Tongue (tissue), 2 donors: ENCODE results near the gene TMEM44. TPM values are rescaled to one million over a fixed set of nuclear protein-coding genes. Genes with fewer than 3 reads are reported as not detected.

ENCODE experiments used
- DNase-seq: peaks from one replicate; pipeline ENCODE4 v3.0.0-alpha.2; 2015
- total RNA-seq: library from RNA; depleted of rRNA; stranded (reverse); fragments of >200 nt; gene quantifications from one replicate; pipeline ENCODE4 v1.2.3, GENCODE V29; 2014

Gene TMEM44
- total RNA-seq, 1 donor from 2014 or later = 19.4 TPM

DNA sequence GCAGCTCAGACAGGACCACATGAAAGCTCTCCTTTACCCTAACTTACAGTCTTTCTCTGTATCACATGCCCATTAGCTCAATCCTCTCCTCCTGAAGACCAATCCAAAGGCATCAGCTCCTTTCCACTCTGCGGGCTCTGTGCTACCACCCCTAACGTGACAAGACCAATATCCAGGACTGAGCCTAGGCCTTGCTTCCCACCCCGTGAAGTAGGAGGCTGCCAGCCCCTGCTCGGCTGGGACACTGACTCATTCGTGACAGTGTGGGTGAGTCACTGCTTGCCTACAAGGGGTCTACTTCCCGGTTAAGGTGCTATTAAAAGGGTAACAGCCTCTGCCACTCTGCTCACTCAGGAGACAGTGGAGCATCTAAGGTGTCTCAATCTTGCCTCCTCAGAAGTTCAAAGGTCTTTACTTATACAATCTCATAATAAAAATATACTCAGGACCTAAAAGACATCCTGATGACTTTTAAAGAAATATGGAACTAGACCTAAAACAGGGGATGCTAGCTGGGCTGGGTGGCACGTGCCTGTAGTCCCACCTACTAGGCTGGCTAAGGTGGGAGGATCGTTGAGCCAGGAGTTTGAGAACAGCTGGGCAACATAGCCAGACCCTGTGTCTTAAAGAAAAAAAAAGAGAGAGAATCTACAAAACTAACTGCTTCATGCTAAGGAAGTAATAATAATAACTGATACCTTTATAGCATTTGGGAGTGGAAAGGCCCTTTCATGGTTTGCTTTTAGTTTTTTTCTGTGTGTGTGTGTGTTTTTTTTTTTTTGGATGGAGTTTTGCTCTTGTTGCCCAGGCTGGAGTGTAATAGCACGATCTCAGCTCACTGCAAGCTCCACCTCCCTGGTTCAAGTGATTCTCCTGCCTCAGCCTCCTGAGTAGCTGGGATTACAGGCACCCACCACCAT is 55.0 kb downstream of the TMEM44 start:
- DNase-seq = no peak

DNA sequence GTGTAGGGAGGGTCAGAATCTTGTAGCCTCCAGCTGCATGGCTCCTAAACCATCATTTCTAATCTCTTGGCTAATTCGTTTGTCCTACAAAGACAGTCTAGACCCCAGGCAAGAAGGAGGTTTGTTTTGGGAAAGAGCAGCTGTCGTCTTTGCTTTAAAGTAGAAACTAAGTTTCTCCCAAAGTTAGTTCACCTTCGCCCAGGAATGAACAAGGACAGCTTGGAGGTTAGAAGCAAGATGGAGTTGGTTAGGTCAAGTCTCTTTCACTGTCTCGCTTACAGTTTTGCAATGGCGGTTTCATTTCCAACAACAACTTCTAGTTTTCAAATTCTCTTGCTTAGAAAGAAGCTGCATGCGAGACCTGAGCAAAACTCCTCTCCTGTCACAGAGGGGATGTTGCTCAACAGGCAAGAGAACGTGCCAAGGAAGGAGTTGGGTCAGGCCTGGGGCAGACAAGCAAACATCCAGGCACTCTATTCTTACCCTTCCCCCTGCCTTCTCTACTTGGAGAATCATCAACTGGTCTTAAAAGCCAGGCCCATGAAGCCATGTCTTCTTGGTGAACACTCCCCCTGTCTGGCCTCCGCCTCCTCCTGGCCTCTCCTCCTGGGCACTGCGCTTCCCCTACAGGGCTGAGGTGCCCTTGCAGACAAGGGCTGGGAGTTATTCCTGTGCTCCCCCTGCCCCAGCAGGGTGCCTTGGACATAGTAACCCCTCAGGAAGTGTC is 57.6 kb downstream of the TMEM44 start:
- no peak for DNase-seq

DNA sequence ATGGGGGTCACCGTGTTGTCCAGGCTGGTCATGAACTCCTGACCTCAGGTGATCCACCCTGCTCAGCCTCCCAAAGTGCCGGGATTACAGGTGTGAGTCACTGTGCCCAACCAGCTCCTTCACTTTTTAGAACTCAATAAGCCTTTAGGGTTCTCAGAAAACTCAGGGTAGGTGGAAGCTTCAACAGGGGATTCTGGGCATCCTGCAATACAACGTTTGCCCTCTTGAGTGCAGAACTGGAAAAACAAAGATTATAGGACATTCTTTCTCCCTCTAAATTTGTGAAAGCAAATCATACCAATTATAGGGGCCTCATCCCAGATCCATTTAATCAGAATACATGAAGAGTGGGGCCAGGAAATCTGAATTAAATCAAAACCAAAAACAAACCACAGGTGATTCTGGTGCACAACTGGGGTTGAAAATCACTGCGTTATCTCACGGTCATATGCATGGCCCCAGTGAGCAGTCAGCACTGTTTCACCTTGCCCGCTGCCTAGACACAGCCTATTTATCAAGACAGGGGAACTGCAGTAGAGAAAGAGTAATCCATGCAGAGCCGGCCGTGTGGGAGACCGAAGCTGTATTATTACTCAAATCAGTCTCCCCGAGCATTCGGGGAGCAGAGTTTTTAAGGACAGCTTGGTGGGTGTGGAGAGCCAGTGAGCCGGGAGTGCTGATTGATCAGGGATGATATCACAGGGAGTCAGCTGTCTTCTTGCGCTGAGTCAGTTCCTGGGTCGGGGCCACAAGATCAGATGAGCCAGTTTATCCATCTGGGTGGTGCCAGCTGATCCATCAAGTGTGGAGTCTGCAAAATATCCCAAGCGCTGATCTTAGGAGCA is 58.4 kb downstream of the TMEM44 start:
- no peak for DNase-seq

DNA sequence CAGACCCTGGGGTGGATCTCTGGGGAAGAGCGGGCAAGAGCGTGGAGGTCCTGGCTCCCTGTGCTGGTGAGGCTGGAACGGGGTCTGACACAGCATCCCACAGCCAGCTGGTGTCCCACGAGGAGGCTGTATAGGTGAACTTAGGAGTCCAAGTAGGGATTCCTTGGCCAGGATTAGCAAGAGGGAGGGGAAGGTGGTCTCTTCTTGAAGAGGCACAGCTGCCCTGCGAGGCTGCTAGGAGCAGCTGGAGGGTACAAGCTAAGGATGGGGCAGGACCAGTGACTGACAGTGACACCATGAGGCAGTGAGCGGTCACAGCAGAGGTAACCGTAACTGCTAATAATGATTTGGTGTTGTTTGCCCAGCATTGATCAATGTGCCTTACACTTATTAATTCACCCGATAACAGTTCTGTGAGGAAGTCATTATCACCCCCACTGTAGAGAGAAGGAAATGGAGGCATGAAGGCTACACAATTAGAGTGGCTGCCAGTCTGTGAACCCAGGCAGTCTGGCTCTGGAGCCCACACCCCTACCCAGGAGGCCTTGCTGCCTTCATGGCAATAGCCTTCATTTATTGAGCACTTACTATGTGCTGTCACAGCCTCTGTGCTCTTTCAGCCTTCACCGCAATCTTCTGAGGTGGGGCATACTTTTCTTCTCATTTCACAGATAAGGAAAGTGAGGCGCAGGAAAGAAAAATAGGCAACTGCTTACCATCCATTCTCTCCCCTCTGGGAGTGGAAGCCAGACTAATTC is 59.4 kb downstream of the TMEM44 start:
- peak; percentile 71 for DNase-seq

DNA sequence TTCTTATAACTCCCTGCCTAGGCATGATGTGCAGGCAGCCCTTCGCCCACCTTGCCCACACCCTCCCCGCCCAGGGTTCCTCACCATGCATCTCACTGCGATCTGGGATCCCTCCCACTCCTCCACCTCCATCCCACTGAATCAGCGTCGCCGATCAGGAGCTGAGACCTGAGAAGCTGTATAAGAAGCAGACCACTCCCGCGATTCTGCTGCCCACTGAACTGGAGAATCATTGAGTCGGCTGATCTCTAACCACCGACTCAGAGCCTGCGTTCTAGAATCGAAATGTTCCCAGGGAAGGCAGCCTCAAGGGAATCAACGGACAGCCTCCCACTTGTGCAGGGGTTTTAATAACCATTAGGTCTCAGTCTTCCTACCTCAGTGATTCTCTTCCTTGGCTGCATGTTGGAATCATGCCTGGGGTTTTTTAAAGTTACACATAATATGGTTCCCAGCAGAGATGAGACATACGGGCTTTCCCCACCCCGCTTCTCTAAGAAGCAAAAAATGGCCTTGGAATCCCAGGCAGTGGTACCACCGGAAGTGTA is 60.2 kb downstream of the TMEM44 start:
- DNase-seq = no peak

DNA sequence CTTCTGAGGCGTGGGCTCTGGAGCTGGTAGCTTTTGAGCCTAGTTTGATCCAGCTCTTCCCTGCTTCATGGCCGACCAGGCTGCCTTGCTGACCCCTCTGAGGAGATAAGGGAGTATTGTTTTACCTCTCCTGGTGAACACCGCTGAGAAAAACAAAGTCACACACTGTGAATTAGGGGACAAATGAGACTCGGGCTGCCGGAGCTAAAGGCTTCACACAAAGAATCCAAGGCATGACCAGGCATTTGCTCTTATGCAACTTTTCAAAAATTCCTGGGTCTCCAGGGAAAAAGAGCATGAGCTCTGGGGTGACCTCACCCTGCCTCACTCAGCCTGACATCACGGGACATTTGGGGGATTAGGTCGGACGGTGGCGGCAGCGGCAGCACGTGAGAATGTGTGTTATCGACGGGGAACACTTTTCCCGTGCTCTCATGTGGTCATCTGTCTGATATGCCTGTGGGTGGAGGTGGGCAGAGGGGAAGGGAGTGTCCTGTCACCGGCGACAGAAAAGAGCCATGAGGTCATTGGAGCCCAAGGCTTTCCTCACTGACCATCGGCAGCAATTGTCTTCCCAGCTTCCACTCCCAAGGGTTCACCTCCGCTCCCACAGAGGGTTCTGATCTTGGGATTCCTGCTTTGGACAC is 61.0 kb downstream of the TMEM44 start:
- no peak for DNase-seq

DNA sequence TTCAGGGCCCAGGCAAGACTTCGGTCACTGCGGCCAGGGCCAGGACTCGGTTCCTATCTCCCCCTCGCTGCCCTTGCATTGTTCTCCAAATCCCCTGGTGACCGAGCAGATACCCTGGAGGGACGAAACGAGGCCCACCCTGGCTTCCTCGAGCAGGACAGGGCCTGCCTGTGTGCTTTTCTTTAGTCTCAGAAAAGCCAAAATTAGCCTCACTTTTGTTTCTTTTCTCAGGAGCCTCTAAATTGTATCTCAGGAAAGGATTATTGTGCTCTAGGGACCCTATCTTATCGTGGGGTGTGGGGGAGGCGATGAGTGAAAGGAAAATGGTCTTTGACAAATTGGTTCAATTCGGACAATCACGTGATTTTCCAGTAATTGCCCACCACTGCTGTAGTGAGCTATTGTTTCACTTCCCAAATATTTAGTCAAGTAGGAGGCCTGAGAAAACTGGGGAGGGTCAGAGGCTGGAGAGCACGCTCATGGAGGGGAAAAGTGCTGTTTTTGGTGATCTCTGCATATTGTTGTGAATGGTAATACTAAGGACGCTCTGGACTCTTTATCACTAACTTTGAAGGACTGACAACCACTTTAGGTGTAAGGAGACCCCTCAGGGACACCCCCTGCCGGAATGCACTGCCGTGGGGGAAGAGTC is 61.6 kb downstream of the TMEM44 start:
- DNase-seq = no peak

DNA sequence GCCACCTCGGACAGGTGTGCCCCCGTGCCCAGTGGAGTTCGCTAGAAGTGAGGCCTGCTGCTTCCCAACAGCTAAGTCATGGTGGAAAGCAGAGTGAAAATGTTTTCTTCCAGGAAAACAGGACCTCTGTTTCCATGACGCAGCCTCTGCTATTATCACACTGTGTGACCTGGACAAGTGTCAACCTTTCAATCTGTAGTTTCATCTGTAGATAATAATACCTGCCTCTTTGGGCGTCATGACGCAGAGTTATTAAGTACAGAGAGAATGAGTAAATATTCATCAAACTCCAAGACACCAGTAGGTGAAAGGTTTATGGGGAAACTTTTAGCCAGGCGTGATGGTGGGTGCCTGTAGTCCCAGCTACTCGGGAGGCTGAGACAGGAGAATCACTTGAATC is 62.3 kb downstream of the TMEM44 start:
- no peak for DNase-seq

DNA sequence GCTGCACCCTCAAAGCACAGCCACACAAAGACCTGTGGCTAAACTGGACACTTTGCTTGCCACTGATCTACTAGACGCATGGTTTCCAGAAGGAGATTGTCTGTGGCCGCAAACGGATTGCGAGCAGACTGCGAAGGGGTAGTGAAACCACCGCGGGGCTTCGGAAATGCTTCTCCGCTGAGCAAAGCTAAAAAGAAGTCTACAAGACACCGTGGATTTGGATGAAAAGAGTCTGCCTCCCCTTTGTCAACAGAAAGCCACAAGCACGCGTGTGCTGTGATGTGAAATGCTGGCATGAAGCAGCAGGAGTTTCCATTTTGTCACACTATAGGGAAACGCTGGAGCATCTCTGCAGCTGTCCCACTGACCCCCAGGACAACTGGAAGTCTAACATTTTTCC is 63.0 kb downstream of the TMEM44 start:
- DNase-seq = no peak

DNA sequence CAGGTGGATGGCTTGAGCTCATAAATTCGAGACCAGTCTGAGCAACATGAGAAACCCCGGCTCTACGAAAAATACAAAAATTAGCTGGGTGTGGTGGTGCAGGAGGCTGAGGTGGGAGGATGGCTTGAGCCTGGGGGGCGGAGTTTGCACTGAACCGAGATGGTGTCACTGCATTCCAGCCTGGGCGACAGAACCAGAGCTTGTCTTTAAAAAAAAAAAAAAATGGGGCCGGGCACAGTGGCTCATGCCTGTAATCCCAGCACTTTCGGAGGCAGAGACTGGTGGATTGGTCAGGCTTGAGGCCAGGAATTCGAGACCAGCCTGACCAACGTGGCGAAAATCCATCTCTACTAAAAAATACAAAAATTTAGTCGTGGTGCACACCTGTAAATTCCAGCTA is 64.0 kb downstream of the TMEM44 start:
- no peak for DNase-seq

DNA sequence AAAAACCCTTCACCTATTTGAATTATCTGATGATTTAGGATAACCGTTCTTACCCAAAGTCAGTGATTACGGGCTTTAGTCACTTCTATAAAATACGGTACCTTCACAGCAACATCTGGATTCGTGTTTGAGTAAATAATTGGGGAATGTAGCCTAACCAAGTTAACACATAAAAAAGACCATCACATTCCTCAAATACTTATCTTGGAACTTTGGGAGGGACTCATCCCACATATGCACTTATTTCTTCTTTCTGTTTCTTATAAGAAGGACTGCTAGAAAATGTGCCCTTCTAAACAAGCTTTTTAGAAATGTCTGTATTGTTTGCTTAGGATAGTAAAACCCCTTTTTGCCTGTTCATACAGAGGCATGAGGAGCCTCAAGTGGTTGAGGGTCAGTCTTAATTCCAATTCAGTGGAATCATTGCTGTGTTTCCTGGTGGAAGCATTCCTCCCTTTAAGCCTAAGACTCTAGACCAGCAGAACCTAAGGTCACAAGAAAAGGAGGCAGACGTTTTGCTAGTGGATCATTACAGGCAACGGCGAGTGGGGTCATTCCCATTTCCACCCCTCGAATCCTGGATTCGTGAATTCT is 67.5 kb downstream of the TMEM44 start:
- no peak for DNase-seq

DNA sequence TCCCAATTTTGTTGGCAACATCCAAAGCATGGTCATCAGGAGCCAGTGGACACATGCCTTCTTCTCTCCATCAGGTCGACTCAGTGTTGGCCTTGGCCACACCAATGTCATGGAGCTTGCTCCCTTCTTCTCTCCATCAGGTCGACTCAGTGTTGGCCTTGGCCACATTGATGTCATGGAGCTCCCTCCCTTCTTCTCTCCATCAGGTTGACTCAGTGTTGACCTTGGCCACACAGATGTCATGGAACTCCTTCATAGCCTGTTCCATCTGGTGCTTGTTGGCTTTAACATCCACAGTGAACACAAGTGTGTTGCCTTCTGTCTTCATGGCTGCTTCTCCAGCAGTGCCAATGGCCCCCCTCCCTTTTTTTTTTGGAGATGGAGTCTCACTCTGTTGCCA is 70.2 kb downstream of the TMEM44 start:
- DNase-seq = no peak

DNA sequence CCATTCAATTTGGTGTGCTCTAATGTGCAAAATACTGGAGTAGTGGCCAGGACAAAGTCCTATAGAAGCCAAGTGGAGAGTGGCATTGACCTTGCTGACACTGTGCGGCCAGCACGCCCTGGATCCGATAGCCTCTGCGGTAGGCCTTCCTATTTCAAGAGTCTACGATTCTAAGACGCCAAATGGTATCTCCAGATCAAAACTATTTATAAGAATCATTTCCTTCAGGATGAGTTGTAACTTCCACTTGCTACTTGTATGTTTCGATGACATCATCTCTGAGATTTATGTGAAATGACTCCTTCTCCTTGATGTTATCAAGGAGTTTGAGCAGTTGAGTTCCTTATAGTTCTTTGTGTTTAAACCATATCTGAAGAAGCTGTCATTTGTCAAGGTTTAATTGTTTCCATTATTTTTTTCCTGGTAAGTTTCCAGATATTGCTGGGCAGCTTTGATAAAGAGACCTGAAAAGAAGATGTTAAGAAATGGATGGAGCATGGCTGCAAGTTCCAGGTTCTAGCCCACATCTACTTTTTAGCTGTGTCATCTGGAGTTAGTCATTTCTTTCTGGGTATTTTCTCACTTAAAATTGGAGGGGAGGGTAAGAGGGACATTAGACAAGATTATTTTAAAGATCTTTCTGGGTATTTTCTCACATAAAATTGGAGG is 71.8 kb downstream of the TMEM44 start:
- DNase-seq = no peak

DNA sequence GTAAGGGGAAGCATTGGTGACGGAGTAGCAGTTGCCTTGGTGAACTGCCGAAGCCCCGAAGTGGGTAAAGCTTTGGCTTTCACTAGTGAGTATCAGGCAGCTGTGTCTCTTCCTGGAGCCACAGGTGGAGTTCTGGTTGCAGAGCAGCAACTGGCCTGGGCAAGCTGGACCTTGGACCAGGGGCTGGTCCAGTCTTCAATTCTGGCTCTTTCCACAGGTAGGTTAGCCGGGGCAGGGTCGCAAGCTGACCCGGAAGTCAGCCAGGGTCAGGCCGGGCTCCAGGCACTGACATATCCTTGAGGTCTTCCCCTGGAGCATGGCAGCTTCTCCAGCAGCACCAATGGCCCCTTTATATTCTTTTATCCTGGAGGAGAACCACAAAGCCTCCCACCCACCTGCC is 73.2 kb downstream of the TMEM44 start:
- DNase-seq = no peak

DNA sequence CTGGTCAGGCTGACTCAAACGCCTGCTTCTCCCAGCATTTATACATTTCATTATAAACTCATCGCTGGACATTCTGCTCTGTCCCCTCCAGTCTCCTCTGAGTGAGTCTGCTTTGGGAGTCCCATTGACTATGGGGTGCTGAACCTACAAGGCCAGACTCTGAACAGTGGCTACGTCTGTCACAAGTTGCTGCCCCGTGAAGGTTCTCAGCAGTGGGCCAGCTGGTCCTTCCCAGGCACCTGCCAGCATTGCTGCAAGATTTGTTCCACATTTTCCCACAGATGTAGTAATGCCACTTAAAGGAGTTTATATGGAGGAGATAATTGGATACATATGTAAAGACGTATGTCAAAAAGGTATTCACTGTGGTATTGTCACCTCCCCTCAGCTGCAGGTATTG is 73.7 kb downstream of the TMEM44 start:
- no peak for DNase-seq

DNA sequence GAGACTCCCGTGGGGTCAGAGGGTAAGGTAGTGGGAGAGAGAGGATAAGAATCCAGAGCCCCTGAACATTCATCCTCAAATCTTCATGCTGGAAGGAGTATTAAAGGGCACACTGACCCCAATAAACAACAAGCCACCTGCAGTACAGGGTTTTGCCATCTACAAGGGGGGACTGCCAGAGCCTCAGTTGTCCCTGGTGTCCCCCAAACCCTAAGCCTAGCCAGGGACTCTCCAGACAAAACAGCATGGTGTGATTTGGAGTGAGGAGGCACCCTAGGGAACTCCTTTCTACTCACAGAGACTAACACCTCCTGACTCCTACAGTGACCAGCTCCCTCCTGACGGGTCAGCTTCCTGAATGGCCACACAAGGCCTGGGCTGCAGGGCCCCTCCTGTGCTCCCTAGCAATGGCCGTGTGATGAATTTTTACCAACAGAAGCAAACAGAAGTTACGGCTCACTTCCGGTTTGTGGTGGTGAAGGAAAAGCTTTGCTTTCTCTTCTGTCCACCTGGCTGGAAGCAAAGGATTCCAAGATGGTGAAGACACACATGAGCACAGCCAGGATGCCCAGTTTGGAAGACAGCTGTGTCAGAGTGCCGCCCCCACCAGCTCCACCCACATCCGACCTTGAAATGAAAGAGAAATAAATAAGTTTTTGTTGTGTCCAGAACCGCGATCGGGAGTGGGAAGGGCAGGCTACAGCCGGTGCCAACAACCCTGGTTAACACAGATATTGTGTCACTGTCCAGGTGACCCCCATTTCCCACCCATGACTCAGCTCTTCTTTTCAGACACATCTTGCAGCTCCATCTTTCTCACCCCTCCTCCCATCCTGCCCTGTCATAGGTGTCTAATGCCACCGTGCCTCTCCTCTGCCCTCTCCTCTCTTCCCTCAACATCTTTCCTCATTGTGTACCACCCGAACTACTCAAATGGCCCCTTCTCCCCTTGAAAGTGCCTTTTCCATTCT is 76.8 kb downstream of the TMEM44 start:
- DNase-seq = no peak

DNA sequence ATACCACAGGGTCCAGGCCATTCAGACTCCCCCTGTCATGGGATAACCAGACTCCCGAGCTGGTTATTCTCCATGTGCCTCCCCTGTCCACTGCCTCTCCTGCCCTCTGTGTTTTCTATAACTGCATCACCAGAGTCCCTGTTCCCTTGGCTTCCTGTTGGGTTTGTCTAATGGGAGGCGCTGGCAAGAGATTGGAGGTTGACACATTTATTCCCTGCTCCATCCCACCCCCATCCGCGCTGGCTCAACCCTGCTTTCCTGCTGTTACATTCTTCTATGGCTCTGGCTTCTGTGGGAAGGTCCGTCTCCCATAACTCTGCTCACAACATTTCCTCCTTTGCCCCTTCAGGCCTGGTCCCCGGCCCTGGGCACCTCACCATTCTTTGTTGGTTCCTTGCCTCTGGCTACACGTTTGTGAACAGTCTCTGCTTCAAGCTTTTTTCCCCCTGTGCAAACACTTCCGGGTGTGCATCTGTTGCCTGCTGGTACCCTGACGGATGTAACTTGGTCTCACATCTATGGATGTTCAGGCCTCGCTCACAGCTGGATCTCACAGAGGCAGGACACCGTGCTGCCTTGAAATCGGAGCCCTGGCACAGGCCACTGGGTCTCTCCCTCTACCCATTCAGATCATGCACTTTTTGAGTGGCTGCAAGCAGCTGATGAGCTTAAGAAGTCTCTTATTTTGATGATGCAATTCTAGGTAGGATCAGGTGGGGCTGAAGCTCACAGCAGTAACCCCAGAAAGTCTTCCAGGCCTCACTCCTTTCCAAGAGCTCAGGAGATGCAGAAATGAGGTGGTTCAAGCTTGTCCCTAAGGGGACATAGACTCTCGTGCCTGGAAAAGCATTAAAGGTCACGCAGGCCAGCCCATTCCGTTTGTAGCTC is 77.8 kb downstream of the TMEM44 start:
- DNase-seq = no peak
